LNCaP clone FGC (cell line): ENCODE measurements around the gene RBL1.
"Not testable (repeated sequence)": the region's sequence is repeated elsewhere in the genome, so short reads cannot be mapped to it uniquely, and the experiment has no call there.

Experiments
- DNase-seq: peaks from one replicate; pipeline ENCODE4 v3.0.0-alpha.2; 2011; ENCODE audit warnings: low read depth
- H3K4me3 ChIP-seq: 2 replicates; pipeline ENCODE4 v1.5.1; 2011; ENCODE audit warnings: mild to moderate bottlenecking, low read depth, low read length, control low read depth
- TF ChIP-seq, protein P1 (sequence below): IDR thresholded peaks from 2 replicates; pipeline ENCODE4 v1.5.1; 2012; ENCODE audit warnings: mild to moderate bottlenecking; ENCODE audit not compliant: control insufficient read depth, insufficient read depth; ENCODE audit errors: extremely low read depth

The RBL1 gene

DNA sequence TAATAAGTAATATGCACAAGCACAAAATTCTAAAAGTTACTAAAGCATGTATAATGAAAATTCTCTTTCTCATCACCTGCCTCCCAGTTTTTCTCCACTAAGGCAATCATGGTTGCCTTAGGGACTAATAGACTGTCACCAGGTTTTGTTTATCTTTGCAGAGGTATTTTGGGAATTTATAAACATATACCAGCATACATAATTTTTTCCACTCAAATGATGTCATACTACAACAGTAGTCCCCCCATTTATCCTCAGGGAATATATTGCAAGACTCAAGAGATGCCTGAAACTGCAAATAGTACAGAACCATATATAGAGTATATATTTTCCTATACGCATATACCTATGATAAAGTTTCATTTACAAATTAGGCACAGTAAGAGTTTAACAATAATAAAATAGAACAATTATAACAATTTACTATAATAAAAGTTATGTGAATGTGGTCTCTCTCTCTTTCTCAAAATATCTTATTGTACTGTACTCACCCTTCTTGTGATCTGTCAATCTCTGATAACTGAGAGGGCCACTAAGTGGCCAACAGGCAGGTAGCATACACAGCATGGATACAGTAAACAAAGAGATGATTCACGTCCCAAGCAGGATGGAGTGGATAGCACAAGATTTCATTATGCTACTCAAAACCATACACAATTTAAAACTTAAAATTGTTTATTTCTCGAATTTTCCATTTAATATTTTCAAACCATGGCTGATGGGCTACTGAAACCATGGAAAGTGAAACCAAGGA lies 19.7 kb downstream of the RBL1 start:
- TF ChIP-seq, protein P1, sequence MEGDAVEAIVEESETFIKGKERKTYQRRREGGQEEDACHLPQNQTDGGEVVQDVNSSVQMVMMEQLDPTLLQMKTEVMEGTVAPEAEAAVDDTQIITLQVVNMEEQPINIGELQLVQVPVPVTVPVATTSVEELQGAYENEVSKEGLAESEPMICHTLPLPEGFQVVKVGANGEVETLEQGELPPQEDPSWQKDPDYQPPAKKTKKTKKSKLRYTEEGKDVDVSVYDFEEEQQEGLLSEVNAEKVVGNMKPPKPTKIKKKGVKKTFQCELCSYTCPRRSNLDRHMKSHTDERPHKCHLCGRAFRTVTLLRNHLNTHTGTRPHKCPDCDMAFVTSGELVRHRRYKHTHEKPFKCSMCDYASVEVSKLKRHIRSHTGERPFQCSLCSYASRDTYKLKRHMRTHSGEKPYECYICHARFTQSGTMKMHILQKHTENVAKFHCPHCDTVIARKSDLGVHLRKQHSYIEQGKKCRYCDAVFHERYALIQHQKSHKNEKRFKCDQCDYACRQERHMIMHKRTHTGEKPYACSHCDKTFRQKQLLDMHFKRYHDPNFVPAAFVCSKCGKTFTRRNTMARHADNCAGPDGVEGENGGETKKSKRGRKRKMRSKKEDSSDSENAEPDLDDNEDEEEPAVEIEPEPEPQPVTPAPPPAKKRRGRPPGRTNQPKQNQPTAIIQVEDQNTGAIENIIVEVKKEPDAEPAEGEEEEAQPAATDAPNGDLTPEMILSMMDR = no peak
- DNase-seq = no peak
- H3K4me3 ChIP-seq = no peak overlapping the region

DNA sequence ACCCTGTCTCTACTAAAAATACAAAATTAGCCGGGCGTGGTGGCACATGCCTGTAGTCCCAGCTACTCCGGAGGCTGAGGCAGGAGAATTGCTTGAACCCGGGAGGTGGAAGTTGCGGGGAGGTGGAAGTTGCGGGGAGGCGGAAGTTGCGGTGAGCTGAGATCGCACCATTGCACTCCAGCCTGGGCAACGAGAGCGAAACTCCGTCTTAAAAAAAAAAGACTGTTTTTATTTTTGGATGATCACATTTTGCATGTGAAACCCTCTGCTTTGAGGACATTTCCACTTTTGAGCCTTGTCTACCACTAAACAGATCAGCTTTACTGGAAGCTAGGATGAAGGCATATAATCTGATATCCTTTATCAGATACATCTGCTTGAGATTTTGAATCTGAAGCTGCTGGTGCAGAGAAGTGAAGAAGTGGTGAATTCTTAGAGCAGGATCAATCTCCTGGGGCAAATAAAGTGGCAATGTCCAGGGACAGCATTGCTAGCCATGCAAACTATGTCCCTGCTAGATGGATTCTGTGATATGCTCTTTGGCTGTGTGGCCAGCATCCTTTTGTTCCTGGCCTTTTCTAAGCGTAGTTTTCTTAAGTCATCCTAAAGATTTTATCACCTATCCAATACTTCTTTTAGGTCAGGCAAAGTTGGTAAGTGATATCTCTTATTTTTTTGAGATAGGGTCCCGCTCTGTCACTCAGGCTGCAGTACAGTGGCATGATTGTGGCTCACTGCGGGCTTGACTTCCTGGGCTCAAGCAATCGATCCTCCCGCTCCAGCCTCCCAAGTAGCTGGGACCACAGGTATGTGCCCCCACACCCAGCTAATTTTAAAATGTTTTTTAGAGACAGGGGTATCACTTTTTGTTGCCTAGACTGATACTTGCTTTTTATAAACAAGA lies 23.3 kb downstream of the RBL1 start:
- no peak overlapping the region for H3K4me3 ChIP-seq
- DNase-seq = no peak
- TF ChIP-seq, protein P1 = no peak

DNA sequence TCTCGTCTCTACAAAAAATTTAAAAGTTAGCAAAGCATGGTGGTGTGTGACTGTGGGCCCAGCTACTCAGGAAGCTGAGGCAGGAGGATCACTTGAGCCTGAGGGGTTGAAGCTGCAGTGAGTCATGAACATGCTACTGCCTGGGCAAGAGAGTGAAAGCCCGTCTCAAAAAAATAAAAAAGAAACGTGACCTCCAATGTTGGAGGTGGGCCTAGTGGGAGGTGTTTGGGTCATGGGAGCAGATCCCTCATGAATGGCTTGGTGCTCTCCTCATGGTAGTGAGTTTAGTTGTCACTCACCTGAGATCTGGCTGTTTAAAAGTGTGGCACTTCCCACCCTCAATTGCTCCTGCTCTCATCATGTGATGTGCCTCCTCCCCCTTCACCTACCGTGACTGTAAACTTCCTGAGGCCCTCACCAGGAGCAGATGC lies 24.3 kb downstream of the RBL1 start:
- H3K4me3 ChIP-seq = no peak overlapping the region
- DNase-seq = no peak
- TF ChIP-seq, protein P1 = no peak

DNA sequence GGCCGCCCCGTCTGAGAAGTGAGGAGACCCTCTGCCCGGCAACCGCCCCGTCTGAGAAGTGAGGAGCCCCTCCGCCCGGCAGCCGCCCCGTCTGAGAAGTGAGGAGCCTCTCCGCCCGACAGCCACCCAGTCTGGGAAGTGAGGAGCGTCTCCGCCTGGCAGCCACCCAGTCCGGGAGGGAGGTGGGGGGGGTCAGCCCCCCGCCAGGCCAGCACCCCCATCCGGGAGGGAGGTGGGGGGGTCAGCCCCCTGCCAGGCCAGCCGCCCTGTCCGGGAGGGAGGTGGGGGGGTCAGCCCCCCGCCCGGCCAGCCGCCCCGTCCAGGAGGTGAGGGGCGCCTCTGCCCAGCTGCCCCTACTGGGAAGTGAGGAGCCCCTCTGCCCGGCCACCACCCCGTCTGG lies 26.2 kb downstream of the RBL1 start:
- not testable (repeated sequence) for DNase-seq, H3K4me3 ChIP-seq

DNA sequence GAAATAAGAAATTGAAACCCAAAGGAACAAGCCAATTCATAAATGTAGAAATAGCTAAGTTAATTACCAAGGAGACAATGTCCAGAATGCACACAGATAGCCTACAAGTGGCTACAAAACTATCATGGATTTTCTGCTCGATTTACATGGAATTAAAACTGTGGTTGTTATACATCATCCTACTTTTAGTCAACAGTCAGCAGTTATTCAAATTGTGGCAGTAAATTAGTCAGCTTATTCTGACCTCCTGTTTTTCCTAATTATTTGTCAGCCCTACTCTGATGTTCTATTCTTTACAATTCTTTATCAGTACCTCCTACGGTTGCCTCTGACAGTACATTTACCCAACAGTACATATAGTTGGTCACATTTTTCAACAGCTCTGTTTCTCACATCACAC lies 29.6 kb downstream of the RBL1 start:
- TF ChIP-seq, protein P1 = no peak
- DNase-seq = no peak

DNA sequence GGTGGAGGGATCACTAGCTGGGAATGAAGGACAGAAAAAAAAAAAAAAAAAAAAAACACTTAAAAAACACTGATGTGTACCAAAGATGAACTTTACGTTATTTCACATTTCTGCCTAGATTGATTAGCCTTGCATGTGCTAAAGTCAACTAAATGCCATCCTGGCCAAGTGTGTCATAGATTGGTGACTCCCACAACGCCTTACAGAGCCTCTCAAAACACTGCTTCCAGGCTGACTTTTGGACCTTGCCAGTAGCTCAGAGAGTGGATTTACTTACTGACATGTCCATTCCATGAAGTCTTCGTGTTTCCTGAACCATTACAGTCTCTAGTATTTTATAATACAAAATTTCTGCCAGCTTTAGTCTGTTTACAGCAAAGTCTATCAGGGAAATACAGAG lies 40.5 kb downstream of the RBL1 start:
- H3K4me3 ChIP-seq = no peak overlapping the region
- TF ChIP-seq, protein P1 = no peak
- DNase-seq = no peak

More for the DNA sequence above, 29.6 kb downstream of the RBL1 start:
- H3K4me3 ChIP-seq = no peak overlapping the region

DNA sequence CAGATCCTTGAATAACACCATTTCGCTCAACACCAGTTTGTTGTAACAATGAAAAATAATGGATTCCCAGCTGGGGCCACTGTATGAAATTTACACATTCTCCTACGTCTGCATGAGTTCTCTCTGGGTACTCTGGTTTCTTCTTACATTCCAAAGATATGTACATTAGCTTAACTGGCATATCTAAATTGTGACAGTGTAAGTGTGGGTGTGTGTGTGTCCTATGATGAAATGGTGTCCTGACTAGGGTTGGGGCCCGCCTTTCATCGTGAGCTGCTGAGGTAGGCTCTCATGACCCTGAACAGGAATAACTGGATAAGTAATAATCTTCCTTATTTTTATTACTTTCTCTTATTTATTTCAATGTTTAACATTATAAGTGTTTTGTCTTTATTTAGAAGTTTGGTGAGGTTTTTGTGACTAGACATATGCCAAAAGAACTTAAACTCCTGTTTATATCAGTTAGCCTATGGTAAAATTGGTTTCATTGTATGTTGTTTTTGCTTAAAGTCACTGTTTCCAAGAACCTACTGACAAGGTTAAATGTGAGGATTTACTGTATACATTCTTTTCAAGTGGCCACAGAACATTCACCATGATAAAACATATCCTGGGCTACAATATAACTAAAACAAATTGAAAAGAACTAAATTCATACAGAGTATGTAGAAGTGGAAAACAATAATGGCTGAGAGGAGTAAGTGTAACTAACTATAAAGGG lies 42.4 kb downstream of the RBL1 start:
- TF ChIP-seq, protein P1 = no peak
- no peak for DNase-seq
- H3K4me3 ChIP-seq = no peak overlapping the region
